ENCODE measurements around the gene CREB3. TPM values are rescaled to one million over a fixed set of nuclear protein-coding genes. Genes with fewer than 3 reads are reported as not detected.

Gene CREB3
- total and polyA plus RNA-seq, 12 donors: 16.2 to 39.1 (median 21.4) TPM

- Histone ChIP-seq H3K4me1 (peaks cover 0 to 61% (median 44%) of the 10 kb centered on the region in 9 donors), H3K36me3 (peaks cover 0 to 81% (median 57%) of the 10 kb centered on the region in 9 donors), H3K9me3 (no peaks in the 10 kb centered on the region), H3K27me3 (no peaks in the 10 kb centered on the region), H3K4me3 (no peak overlapping the region), H3K27ac (no peak overlapping the region)
- DNase-seq: no peak
- no peak for TF ChIP-seq CTCF (IDR thresholded peaks at IDR 0.05)
- no peak for ATAC-seq
- 58 to 62% methylated on average over 2 of the region's 2 CpGs for WGBS, 2 donors
- intact Hi-C loops (cut with DNase I): no loop called here
These were observed 11.0 kb downstream of the CREB3 start for GRCh38 chr9:35743452-35743851.

GRCh38 chr9:35743880-35744518, 11.5 kb downstream of the CREB3 start:
- no peaks in the 10 kb centered on the region for H3K9me3 ChIP-seq
- no peaks in the 10 kb centered on the region for H3K27me3 ChIP-seq
- H3K36me3 ChIP-seq: peaks cover 0 to 75% (median 52%) of the 10 kb centered on the region in 9 donors
- no peak for TF ChIP-seq CTCF (IDR thresholded peaks at IDR 0.05)
- H3K4me1 ChIP-seq: peaks cover 0 to 61% (median 44%) of the 10 kb centered on the region in 9 donors
- peak overlapping the region in 3 of 10 donors; percentile 30 to 51 (median 37) for H3K27ac ChIP-seq
- no peak overlapping the region for H3K4me3 ChIP-seq
- DNase-seq (no peak), ATAC-seq (no peak)
- intact Hi-C loops (cut with DNase I): no loop called here
- WGBS, 2 donors: 61 to 62% methylated on average over 8 of the region's 8 CpGs

GRCh38 chr9:35745569-35745968, 13.1 kb downstream of the CREB3 start:
- H3K4me3 ChIP-seq: peak overlapping the region in 9 of 10 donors; percentile 71 to 99 (median 92)
- DNase-seq (no peak), ATAC-seq (no peak)
- intact Hi-C loops (cut with DNase I): loop anchor here in 1 of 10 donors (5.0 kb wide), 1 partner anchor 88 kb away; the partner anchor contains the start of genes CCDC107 and RMRP
- 13 to 20% methylated on average over 1 of the region's 1 CpG for WGBS, 2 donors
- H3K36me3 ChIP-seq: peaks cover 0 to 63% (median 37%) of the 10 kb centered on the region in 9 donors
- no peak for TF ChIP-seq CTCF (IDR thresholded peaks at IDR 0.05)
- no peaks in the 10 kb centered on the region for H3K9me3 ChIP-seq
- no peaks in the 10 kb centered on the region for H3K27me3 ChIP-seq
- peak overlapping the region in 3 of 10 donors; percentile 25 to 97 (median 37) for H3K27ac ChIP-seq
- H3K4me1 ChIP-seq: peaks cover 7 to 73% (median 55%) of the 10 kb centered on the region in 9 donors

- H3K27ac ChIP-seq: peak overlapping the region in 4 of 10 donors; percentile 20 to 99 (median 62)
- H3K36me3 ChIP-seq: peaks cover 0 to 63% (median 42%) of the 10 kb centered on the region in 9 donors
- DNase-seq (no peak), ATAC-seq (no peak)
- WGBS, 2 donors: 26 to 30% methylated on average over 3 of the region's 3 CpGs
- peaks cover 7 to 80% (median 58%) of the 10 kb centered on the region in 9 donors for H3K4me1 ChIP-seq
- TF ChIP-seq CTCF (IDR thresholded peaks at IDR 0.05): no peak
- H3K4me3 ChIP-seq: peak overlapping the region; percentile 71 to 99 (median 92)
- H3K27me3 ChIP-seq: no peaks in the 10 kb centered on the region
- H3K9me3 ChIP-seq: no peaks in the 10 kb centered on the region
- intact Hi-C loops (cut with DNase I): loop anchor here in 1 of 10 donors (5.0 kb wide), 1 partner anchor 89 kb away; the partner anchor contains the start of genes CCDC107 and RMRP
These were observed 14.1 kb downstream of the CREB3 start for GRCh38 chr9:35746583-35746982.
